HG03520 (cell line): ENCODE measurements around the gene UBE2E3.
A peak's percentile ranks its signal among the peaks of the same experiment; 100 is the strongest.

Experiments
- ATAC-seq: cut with Tn5 transposase; IDR thresholded peaks from one replicate; pipeline ENCODE4 v1.9.1; 2021; ENCODE audit warnings: mild to moderate bottlenecking, moderate library complexity; ENCODE audit not compliant: unreplicated experiment

UBE2E3 gene

DNA sequence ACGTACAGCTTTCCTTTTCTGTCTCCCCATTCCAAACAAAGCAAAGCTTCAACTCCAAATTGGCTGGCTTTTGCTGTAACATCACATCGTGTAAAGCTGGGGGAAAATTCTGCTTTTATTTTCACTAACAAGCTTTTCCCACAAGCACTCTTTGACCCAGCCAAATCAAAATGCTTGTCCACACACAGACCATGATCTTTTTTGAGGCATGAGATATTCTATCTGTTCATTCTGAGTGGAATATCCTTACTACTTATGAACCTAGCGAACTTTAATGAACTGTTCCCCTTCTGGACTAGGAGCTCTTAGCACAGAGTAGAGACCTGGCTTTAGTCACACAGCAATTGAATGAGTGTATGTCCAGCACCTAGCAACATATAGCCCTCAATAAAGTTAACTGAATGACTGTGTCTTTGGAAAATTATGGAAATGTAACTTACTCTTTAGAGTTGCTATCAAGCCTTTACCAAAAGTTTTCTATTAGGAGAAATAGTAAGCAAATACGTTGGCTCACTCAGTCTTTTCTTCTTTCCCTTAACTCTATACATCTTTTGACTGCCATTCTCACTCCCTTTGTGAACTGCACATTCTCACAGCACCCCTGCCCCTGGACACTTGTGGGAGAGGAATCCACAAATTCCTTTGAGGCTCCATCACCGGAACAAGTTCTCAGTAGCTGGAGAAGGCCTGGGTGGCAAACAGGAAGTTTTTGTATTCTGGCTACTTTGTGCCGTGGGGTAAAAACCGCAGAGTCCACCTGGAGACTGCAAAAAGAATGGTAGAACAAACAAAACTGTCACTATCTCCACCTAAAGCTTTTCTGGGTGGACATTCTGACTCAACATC is 1.3 kb upstream of the UBE2E3 start:
- no peak for ATAC-seq

DNA sequence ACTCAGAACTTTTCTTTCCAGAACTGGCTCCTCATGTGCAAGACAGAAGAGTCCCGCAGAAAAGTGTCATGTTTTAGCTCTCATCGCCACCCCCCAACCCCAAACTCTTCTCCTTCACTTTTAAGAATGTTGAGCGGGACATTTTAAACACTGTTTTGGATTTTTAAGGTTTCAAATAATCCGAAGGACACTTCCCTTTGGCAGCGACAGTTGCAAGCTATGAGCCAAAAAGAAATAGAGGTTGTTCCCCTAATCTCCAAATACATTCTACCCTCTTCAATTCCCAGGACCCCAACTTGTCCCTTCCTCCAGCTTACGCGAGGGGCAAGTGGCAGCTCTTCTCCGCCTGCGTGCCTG is 678 bp upstream of the UBE2E3 start:
- no peak for ATAC-seq

DNA sequence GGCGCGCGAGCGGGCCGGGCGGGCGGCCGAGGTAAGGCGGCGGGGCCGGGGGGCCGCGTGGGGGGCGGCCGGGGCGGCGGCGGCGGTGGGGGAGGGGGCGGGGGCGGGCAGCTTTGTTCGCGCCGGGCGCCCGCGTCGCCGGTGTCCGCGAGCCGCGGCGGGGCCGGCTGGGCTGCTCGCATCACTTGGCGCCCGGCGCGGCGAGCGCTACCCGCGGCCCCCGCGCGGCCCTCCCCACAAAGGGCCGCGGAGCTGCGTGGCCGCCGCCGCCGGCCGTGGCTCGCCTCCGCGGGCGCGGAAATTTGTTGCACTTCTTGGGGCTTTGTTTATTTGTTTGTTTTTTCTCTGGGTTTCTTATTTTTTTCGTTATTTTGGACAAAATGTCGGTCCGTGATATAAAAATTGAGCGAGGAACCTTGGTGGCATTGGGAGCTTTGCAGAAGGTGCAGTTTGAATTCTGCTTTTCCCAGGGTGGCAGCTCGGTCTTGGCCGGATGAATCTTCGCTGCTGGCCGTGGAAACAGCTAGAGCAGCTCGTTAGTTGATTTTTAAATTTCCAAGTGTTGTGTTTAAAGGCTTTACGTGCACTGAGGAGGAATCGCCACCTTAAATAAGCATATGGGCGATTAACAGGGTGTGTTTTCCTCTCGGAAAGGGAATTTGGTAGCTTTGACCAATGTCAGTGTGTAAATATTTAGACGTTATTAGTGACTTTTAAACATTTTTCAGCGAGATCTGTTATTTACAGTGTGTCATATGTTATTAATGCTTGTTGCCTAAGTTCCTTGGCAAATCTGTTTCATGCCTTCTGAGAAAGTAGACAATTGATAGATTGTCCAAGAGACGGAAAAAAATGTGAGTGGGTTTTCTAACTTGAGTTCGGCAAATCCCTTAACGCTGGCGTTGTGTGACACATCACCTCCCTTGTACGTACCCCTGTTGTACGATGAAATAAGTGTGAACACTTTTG is 822 bp downstream of the UBE2E3 start:
- ATAC-seq, result peak; percentile 4

DNA sequence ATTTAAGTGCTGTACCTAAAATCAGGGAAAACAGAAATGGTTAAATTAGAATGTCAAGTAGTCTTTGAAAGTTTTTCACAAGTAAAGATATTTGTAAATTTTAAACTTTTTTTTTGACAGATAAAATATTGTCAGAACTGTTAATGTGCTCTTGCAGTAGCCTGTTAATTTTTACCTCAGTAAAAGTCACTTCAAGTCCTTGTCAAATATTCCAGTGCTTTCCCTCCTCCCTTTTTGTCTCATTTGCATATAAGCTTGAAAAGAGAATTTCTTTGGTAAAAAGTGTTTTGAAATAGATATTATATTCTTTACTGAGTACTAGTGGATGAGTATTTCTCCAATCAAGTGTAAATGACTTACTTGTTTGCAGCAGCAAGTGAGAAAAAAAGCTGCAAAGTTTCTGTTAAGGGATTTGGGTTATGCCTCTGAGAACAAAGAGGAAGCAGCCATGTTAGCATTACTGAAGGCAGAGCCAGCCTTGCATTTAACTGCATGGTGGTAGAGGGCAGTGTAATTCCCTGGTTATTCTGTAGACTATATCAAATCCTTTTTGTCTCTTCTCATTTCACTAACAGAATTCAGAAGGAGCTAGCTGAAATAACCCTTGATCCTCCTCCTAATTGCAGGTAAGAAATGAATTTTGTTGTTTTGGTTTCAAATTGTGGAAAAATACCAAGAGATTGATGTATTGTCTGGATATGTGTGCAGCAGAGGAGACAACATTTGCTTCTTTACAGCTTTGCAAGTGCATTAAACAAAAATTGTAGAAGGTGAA is 3.2 kb downstream of the UBE2E3 start:
- ATAC-seq, result peak; percentile 34

DNA sequence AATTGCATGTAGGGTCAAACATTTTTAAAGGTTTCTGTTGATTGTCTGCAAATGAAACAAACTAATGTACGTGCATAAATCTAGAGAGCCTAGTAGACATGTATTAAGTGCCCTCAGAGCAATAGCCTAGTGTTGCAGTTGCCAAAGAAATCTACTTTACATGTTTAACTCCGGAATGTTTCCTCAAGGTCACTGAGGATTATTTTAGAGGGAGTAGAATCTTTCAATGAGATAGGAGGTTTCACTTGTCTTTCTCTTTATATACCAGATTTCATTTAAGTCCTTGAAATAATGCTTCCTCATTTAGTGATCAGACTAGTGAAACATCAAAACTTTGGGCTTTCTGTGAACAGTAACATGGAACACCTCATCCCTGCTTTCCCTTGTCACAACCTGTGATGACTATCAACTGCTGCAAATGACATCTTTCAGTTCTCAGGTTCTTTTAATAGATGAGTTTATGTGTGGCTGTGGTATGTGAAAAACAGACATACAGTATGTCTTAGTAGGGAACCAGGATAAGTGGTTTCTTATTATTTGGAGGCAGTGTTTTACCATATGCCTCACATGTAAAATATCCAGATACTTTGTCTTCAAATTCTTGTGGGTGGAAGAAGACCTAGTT is 5.5 kb downstream of the UBE2E3 start:
- ATAC-seq, result no peak

DNA sequence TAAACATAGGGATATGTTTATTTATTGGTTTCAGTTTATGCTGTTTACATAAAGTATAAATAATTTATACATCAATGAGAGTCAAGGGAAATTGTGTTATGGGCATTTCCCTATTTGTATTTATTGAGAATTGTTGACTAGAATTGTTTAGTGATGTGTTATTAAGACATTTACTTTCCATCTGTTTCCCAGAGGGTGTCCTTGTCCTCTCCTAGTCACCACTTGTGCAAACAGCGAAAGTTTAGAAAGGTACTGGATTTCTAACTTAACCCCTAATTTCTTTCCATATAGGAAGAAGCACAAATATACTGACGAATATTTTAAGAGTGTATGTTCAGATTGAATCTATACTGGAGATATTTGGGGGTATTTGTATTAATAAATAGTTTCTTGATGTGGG is 6.7 kb downstream of the UBE2E3 start:
- ATAC-seq, result no peak

- no peak for ATAC-seq
Observed at GRCh38 chr2:180990337-180990736, 9.9 kb downstream of the UBE2E3 start.

DNA sequence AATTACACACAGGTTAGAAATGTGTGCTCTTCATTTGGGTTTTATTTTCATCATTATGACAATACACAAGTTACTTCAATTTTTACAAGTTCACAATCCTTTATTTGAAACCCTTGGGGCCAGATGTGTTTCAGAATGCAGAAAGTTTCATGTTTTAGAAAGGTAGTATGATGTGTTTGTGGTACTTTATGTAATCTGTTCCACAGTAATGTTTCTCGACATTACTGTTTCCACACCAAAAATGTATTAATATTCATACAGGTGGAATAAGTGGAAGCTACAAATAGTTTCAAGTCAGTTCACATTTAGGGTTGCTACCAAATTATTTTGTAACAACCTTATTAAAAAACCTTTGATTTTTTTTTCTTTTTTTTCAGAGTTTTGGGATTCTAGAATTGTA is 10.4 kb downstream of the UBE2E3 start:
- no peak for ATAC-seq

- no peak for ATAC-seq
Observed at GRCh38 chr2:180991361-180991760, 11.0 kb downstream of the UBE2E3 start.

DNA sequence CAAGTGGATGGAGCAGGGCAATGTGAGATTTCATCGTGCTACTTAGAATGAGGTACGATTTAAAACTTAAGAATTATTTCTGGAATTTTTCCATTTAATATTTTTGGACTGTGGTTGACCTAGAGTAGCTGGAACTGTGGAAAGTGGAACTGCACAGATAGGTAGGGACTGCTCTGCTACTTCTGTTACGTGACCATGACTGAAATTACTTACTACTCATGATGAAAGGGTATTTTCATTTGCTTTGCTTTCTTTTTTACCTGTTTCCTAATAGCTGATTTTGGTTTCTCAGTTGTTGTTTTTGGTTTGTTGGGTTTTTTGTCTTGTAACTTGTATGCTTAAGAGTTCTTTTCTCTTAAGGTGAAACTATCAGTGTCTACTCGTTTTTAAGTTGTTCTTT is 11.4 kb downstream of the UBE2E3 start:
- peak; percentile 75 for ATAC-seq

GRCh38 chr2:180992994-180993393 is 12.6 kb downstream of the UBE2E3 start:
- ATAC-seq, result no peak

DNA sequence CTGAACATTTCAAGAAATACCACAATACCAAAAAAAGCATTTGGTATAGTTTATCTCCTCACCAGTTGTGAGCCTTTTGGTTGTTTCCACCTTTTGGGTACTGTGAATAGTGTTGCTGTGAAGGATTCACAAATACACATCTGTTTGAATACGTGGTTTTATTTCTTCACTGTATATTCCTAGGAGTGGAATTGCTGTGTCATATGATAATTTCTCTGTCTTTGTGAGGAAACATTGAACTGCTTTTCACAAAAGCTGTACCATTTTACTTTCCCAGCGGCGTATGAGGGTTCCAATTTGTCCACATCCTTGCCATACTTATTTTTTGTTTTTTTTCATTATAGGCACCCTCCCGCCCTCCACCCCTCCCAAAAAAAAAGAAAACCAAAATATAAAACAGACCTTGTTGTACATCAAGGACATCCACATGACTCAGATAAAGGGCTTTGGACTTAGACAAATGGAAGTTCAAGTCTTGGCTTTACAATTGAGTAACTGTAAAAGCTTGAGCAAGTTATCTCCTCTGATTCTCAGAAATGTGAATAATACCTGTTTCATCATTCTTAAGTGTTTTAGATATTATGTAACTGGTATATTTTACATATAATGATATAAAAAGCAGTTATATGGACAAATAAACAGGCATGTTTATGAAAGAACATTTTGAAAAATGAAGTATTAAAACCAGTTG is 19.0 kb downstream of the UBE2E3 start:
- no peak for ATAC-seq

DNA sequence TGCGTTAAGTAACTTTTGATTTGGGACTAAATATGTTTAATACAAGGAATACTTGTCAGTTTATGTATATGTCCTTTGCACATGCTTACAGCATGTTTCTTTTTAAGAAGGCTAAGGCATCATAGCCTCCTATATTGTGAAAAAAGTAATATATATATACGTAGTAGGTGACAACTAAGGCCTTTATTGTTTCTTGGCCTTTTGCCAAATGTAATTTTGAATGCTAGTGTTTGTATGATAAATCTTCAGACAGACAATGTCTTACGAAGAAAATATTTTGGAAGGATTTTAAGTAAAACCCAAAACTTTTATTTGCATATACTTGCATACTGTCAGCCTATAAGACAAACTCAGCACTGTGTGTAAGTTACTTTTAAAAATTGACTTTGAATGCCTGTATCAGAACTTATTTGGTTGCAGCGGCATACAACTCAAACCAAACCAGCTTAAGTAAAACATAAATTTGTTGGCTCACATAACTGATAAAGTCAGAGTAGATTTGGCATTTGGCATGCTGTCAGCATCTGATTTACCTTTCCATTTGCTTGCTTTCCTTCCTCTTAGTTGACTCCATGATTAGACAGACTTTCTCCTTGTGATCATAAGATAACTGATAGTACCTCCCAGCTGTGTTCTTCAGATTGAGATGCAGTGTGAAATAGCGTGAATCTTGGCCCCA is 24.4 kb downstream of the UBE2E3 start:
- no peak for ATAC-seq

DNA sequence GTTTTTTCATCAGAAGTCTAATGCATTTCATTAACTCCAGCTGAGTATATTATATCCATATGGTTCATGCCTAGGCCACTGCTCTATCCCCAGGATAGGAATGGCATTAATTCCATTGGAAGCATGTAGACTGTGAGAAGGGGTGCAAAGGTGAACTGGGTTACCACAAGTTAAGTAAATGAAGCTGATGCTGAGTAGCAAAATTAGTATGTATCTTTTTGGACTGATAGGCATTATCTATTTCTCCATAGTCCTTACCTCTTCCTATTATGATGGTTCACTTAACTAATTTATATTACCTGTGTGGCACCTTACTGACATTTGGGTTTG is 24.9 kb downstream of the UBE2E3 start:
- ATAC-seq, result no peak

- no peak for ATAC-seq
Observed at GRCh38 chr2:181005809-181006208, 25.4 kb downstream of the UBE2E3 start.

DNA sequence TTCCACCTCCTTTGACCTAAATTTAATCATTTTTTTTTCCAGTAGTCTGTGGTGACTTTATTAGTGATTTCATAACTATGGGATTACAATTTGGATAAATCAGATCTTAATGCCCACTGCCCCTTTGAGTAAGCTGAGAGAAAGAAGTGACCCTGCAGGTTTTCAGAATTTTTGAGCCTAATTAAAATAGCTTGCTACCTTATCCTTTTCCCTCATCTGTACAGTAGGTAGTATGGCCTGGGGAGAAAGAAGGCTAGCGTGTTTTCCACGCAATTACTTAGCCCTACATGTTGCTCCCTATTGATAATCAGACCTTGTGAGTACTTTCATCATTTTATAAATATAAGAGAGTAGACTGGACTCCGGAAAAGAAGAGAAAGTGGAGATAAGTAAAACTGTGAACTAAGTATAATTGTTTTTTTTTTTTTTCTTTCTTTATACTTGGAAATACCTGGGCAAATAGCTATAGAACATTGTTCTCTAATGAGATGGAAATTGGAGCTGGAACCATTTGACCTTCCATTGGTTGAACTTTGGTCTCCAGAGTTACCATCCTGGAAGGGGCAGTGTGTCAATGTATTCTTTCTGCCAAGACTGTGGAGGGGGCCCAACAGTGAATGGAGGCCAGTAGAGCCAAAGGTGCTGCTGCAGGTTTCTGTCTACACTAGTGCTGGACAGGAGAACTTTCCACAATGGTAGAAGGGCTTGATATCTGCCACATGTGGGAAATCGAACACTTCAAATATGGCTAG is 26.9 kb downstream of the UBE2E3 start:
- ATAC-seq, result no peak

- ATAC-seq, result no peak
Observed at GRCh38 chr2:181008407-181008806, 28.0 kb downstream of the UBE2E3 start.

- ATAC-seq, result no peak
Observed at GRCh38 chr2:181021199-181021789, 40.9 kb downstream of the UBE2E3 start.

GRCh38 chr2:181022652-181023051 is 42.2 kb downstream of the UBE2E3 start:
- no peak for ATAC-seq
